Duodenal mucosa (tissue), 2 donors: ENCODE measurements around the gene RASSF7.

Source experiments
- H3K27ac ChIP-seq: one replicate; pipeline ENCODE4 v1.7.0; 2013; ENCODE audit warnings: low read depth, low read length
- H3K27me3 ChIP-seq, 2 donors: one replicate each; pipeline ENCODE4 v1.7.0; 2013; ENCODE audit warnings: low read length in 2 of 2, control low read depth in 1 of 2; ENCODE audit not compliant: insufficient read depth in 2 of 2, control insufficient read depth in 1 of 2
- H3K36me3 ChIP-seq, 2 donors: one replicate each; pipeline ENCODE4 v1.7.0; 2013; ENCODE audit warnings: low read length in 2 of 2, control low read depth in 1 of 2; ENCODE audit not compliant: insufficient read depth in 2 of 2, control insufficient read depth in 1 of 2
- H3K4me1 ChIP-seq, 2 donors: one replicate each; pipeline ENCODE4 v1.7.0; 2013; ENCODE audit warnings: low read length in 2 of 2, control low read depth in 1 of 2; ENCODE audit not compliant: insufficient read depth in 2 of 2, control insufficient read depth in 1 of 2
- H3K4me3 ChIP-seq, 2 donors: one replicate each; pipeline ENCODE4 v1.7.0; 2013; ENCODE audit warnings: low read length in 2 of 2, low read depth in 1 of 2
- H3K9ac ChIP-seq, 2 donors: one replicate each; pipeline ENCODE4 v1.7.0; 2013; ENCODE audit warnings: low read length in 2 of 2, low read depth in 1 of 2
- H3K9me3 ChIP-seq, 2 donors: one replicate each; pipeline ENCODE4 v1.7.0; 2013; ENCODE audit warnings: low read length in 2 of 2, control low read depth in 1 of 2; ENCODE audit not compliant: control insufficient read depth in 1 of 2

RASSF7 gene

DNA sequence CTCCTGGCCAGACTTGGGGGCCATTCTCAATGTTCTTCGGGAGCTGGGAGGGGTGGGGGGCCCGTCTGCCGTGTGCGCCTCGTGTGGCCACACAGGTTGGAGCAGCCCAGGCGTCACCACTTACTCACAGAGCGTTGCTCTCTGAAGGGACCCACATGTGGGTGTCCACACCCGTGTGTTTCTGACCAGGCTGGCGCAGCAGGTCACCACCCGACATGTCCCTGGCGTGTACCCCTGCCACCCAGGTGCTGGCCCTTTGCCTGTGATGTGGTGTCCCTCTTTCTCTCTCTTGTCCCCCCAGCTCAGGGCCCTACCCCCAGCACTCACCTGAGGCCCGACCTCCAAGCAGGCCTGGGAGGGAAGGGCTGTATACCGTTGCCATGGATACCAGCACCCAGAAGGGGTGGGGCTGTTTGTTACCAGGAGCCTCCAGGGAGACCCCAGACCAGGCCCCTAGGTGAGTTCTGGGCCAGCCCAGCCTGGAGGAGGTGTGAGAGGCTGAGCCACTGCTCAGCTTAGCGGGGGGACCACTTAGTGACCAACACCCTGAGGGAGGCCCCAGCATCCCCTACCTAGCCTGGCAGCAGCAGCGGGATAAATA lies 1.6 kb upstream of the RASSF7 start:
- Histone ChIP-seq H3K27ac (no peak overlapping the region), H3K9ac (peak overlapping the region in 1 of 2 donors; percentile 29), H3K9me3 (no peaks in the 10 kb centered on the region), H3K4me3 (no peak overlapping the region), H3K27me3 (peaks cover 0 to 11% of the 10 kb centered on the region in 2 donors), H3K36me3 (peaks cover 4 to 21% of the 10 kb centered on the region in 2 donors), H3K4me1 (peaks cover 21 to 35% of the 10 kb centered on the region in 2 donors)

DNA sequence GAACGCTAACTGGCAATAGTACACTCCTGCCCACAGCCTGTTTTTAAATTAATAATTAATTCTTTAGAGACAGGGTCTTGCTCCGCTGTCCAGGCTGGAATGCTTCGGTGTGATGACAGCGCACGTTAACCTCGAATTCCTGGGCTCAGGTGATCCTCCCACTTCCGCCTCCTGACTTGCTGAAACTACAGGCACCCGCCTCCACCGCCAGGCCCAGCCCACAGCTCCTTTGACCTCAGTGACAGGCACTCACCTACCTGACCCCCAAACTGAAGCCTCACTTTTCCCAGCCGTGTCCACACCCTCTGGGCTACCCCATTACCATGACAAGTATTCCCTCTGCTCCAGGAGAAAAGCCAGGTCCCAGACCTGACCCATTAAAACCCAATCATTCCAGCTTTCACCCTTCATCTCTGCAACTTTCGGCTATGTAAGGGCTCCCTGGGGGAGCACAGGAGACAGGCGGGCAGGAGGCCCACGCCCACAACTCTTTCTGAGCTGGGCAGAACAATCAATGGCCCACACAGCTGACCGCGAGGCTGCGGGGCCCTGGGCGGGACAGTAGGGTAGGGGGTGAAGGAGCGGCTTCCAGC lies 962 bp upstream of the RASSF7 start:
- Histone ChIP-seq H3K9me3 (no peaks in the 10 kb centered on the region), H3K4me1 (peaks cover 21 to 28% of the 10 kb centered on the region in 2 donors), H3K27me3 (peaks cover 0 to 11% of the 10 kb centered on the region in 2 donors), H3K27ac (peak overlapping the region; percentile 92), H3K9ac (peak overlapping the region; percentile 77), H3K4me3 (peak overlapping the region; percentile 53 to 71), H3K36me3 (peaks cover 4 to 24% of the 10 kb centered on the region in 2 donors)

DNA sequence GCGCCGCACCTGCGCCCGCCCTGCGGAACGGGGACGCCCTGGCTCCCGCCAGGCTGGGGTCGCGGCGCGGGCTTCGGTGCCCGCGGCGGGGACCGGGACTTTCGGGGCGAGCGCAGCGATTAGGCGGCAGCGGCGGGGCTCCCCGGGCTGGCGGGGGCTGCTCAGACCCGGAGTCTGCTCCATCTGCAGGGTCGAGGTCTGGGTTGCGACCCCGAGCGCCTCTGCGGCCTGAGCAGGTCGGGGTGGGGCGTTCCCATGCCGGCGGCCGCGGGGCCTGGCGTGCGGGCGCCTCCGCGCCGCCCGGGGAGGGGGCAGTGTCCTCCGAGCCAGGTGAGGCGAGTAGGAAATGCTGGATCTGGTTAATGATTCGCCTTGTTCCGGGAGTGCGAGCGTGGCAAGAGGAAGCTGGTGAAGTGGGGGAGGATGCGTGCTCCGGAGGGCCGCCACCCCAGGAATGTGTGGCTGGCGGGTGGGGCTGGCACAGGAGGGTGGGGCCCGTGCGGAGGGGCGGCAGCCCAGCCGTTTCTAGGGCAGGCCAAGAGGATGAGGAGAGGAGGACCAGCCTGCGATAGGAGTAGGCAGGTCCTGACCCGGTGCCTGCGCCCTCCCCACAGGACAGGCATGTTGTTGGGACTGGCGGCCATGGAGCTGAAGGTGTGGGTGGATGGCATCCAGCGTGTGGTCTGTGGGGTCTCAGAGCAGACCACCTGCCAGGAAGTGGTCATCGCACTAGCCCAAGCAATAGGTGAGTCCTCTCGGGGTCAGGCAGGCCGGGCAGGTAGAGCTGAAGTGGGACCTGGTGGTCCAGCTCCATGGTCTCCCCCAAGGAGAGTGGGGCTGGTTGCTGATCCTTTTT lies 606 bp downstream of the RASSF7 start:
- Histone ChIP-seq H3K4me3 (peak overlapping the region; percentile 80), H3K36me3 (peaks cover 4 to 24% of the 10 kb centered on the region in 2 donors), H3K27ac (peak overlapping the region; percentile 90), H3K27me3 (peaks cover 0 to 9% of the 10 kb centered on the region in 2 donors), H3K9ac (peak overlapping the region; percentile 78 to 81), H3K9me3 (no peaks in the 10 kb centered on the region), H3K4me1 (peaks cover 21 to 28% of the 10 kb centered on the region in 2 donors)

DNA sequence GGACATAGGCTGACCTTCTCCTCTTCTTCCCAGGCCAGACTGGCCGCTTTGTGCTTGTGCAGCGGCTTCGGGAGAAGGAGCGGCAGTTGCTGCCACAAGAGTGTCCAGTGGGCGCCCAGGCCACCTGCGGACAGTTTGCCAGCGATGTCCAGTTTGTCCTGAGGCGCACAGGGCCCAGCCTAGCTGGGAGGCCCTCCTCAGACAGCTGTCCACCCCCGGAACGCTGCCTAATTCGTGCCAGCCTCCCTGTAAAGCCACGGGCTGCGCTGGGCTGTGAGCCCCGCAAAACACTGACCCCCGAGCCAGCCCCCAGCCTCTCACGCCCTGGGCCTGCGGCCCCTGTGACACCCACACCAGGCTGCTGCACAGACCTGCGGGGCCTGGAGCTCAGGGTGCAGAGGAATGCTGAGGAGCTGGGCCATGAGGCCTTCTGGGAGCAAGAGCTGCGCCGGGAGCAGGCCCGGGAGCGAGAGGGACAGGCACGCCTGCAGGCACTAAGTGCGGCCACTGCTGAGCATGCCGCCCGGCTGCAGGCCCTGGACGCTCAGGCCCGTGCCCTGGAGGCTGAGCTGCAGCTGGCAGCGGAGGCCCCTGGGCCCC lies 1.4 kb downstream of the RASSF7 start:
- Histone ChIP-seq H3K4me1 (peaks cover 21 to 28% of the 10 kb centered on the region in 2 donors), H3K27ac (no peak overlapping the region), H3K4me3 (peak overlapping the region; percentile 80), H3K9ac (peak overlapping the region; percentile 78 to 81), H3K9me3 (no peaks in the 10 kb centered on the region), H3K27me3 (peaks cover 0 to 2% of the 10 kb centered on the region in 2 donors), H3K36me3 (peaks cover 4 to 24% of the 10 kb centered on the region in 2 donors)

DNA sequence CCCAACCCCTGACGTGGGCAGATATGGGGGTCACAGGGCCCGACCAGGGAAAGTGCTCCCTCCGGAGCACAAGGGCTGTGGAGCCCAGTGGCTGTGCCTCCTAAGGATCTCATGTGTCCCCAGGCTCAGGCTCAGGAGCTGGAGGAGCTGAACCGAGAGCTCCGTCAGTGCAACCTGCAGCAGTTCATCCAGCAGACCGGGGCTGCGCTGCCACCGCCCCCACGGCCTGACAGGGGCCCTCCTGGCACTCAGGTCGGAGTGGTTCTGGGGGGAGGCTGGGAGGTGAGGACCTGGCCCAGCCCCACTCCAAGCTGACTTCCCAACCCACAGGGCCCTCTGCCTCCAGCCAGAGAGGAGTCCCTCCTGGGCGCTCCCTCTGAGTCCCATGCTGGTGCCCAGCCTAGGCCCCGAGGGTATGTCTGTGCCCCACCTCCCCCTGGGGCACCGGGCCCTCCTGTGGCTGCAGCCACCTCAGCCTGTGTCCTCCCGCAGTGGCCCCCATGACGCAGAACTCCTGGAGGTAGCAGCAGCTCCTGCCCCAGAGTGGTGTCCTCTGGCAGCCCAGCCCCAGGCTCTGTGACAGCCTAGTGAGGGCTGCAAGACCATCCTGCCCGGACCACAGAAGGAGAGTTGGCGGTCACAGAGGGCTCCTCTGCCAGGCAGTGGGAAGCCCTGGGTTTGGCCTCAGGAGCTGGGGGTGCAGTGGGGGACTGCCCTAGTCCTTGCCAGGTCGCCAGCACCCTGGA lies 2.5 kb downstream of the RASSF7 start:
- Histone ChIP-seq H3K36me3 (peaks cover 4 to 24% of the 10 kb centered on the region in 2 donors), H3K27me3 (no peaks in the 10 kb centered on the region), H3K4me1 (peaks cover 21 to 35% of the 10 kb centered on the region in 2 donors), H3K4me3 (no peak overlapping the region), H3K9me3 (no peaks in the 10 kb centered on the region), H3K27ac (no peak overlapping the region), H3K9ac (no peak overlapping the region)

DNA sequence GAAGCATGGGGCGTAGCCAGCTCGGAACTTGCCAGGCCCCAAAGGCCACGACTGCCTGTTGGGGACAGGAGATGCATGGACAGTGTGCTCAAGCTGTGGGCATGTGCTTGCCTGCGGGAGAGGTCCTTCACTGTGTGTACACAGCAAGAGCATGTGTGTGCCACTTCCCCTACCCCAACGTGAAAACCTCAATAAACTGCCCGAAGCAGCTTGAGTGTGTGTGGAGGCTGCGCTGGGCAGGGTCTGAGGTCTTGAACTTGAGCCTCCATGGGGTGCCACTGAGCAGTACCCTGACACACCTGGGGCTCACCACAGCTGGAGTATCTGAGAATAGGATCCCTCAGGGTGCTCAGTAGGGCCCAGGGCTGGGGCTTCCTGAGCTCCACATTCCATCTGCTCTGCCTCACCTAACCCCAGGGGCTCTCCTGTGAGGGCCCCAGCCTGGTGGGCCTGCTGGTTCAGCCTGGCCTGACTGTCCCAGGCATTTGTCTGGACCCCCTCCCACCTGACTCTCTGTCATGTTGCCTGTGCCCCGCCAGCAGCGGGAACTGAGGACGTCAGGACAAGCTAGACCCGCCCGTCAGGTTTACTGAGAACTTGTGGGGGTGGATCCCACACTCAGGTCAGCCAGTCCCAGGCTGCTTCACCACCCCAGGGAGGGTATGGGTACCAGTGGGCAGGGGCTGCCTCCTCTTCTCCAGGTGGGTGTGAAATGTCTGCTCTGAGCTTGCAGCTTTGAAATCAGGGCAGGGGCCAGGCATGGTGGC lies 3.2 kb downstream of the RASSF7 start:
- Histone ChIP-seq H3K9me3 (no peaks in the 10 kb centered on the region), H3K36me3 (peaks cover 4 to 24% of the 10 kb centered on the region in 2 donors), H3K4me3 (no peak overlapping the region), H3K4me1 (peaks cover 21 to 37% of the 10 kb centered on the region in 2 donors), H3K27ac (no peak overlapping the region), H3K9ac (no peak overlapping the region), H3K27me3 (no peaks in the 10 kb centered on the region)

DNA sequence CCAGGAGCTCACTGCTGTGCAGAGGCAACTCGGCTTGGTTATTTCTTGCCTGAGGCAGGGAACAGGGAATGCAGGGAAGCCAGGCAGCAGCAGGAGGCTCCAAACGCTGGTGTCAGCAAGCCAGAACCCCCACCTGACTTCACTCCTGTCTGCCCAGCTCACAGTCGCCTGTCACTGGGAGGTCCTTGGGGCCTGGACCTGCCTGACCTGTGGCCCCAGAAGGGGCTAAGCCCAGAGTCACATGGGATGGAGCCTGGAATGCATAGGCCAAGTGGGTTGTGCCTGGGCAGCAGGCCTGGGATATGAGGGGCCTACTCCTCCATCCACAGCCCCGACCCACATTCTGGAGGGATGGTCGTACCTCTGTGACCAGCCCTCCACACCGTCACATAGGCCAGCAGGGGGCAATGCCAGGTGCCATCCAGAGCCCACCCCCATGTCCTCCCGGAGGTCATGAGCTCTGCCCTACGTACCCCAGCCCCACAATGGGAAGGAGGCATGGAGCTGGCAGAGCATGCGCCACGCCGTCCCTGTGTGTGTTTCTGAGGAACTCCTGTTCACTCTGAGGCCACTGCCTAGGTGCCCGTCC lies 5.2 kb downstream of the RASSF7 start:
- H3K9me3 ChIP-seq: no peaks in the 10 kb centered on the region
- no peaks in the 10 kb centered on the region for H3K27me3 ChIP-seq
- H3K36me3 ChIP-seq: peaks cover 4 to 24% of the 10 kb centered on the region in 2 donors
- no peak overlapping the region for H3K27ac ChIP-seq
- no peak overlapping the region for H3K4me3 ChIP-seq
- H3K4me1 ChIP-seq: peaks cover 17 to 30% of the 10 kb centered on the region in 2 donors
- no peak overlapping the region for H3K9ac ChIP-seq

DNA sequence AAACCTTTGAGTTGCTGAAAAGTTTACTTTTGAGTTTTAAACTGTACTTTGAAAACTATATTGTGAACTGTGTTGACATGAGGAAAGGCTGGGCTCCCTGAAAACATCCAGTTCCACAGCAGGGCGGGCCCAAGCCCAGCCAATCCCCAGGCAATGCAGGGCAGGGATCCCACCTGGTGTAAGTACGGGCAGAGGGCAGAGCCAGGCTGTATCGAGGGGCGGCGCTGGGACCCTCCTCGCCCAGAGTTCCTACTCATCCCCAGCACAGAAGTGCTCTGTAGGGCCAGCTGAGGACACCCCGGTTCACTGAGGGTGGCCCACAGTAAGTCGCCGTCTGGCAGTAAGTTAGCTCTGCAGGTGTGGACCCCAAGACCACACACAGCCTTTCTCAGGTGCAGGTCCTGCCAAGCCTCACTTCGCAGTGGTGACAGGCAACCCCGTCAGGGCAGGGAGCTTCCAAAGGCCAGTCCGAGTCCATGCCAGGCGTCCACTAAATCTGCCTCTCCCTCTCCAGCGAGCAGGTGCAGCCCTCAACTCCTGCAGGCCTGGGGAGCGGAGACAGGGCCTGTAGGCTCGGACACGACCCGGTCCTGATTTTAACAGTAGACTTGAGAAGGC lies 6.3 kb downstream of the RASSF7 start:
- H3K27ac ChIP-seq: no peak overlapping the region
- peak overlapping the region; percentile 61 to 65 for H3K4me3 ChIP-seq
- H3K27me3 ChIP-seq: no peaks in the 10 kb centered on the region
- H3K9me3 ChIP-seq: no peaks in the 10 kb centered on the region
- peaks cover 11 to 22% of the 10 kb centered on the region in 2 donors for H3K4me1 ChIP-seq
- peak overlapping the region in 1 of 2 donors; percentile 29 for H3K9ac ChIP-seq
- peaks cover 4 to 21% of the 10 kb centered on the region in 2 donors for H3K36me3 ChIP-seq
